Measurements from ENCODE around the gene NOVA2.

The NOVA2 gene

GRCh38 chr19:46017095-46017429, 43.4 kb upstream of the NOVA2 start:
- TF ChIP-seq TAF1 (IDR thresholded peaks at IDR 0.05; ENCODE audit: low read depth) (no peak), MAX (IDR thresholded peaks at IDR 0.05) (no peak), NFIC (IDR thresholded peaks at IDR 0.05) (no peak), TCF12 (IDR thresholded peaks at IDR 0.05; ENCODE audit: low read depth) (no peak), CREB1 (IDR thresholded peaks at IDR 0.05; ENCODE audit: low read depth) (no peak), RAD21 (IDR thresholded peaks at IDR 0.05; ENCODE audit: low read depth) (no peak)
- TF ChIP-seq, protein P1, sequence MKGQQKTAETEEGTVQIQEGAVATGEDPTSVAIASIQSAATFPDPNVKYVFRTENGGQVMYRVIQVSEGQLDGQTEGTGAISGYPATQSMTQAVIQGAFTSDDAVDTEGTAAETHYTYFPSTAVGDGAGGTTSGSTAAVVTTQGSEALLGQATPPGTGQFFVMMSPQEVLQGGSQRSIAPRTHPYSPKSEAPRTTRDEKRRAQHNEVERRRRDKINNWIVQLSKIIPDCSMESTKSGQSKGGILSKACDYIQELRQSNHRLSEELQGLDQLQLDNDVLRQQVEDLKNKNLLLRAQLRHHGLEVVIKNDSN (IDR thresholded peaks at IDR 0.05): no peak

DNA sequence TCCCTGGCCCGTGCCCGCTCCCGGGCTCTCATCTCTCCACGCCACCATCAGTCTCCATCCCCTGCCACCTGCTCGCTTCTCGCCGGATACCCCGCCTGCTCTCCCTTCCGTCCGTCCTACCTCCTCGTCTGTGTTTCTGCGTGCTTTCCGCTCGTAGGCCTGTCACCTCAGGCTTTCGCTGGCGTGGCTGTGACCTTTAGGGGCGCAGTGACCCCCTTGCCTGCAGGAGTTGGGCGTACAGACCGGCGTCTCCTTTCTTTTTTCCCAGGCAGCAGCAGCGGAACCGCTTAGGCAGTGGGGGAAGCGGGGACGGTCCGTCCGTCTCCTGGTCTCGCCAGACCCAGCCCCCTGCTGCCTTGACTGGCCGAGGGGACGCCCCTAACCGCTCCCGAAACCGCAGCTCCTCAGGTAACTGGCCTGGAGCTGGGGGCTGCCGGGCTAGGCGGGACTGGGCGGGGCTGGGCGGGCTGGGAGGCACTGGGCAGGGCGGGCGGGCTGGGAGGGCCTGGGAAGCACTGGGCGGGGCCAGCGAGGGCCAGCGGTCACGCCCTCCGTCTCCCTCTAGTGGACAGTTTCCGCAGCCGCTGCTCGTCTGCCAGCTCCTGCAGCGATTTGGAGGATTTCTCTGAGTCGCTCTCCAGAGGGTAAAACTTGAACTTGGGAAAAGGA, 42.9 kb upstream of the NOVA2 start:
- TF ChIP-seq TCF12 (IDR thresholded peaks at IDR 0.05; ENCODE audit: low read depth) (no peak; the same call in 1 of the 2 replicates), TEAD4 (IDR thresholded peaks at IDR 0.05) (no peak), RAD21 (IDR thresholded peaks at IDR 0.05; ENCODE audit: low read depth) (peak; percentile 30; the same call in 1 of the 2 replicates), TAF1 (IDR thresholded peaks at IDR 0.05; ENCODE audit: low read depth) (no peak), MAX (IDR thresholded peaks at IDR 0.05) (no peak), EGR1 (IDR thresholded peaks at IDR 0.05) (no peak), CEBPB (IDR thresholded peaks at IDR 0.05) (no peak), YY1 (IDR thresholded peaks at IDR 0.05; ENCODE audit: low read depth) (no peak), CREB1 (IDR thresholded peaks at IDR 0.05; ENCODE audit: low read depth) (no peak), EP300 (IDR thresholded peaks at IDR 0.05; ENCODE audit: borderline replicate concordance) (peak; percentile 20; the same call in 1 of the 2 replicates), ZBTB7A (IDR thresholded peaks at IDR 0.05; ENCODE audit: low read depth) (peak; percentile 69; the same call in 1 of the 2 replicates), FOXM1 (IDR thresholded peaks at IDR 0.05; ENCODE audit: borderline replicate concordance, low read depth) (no peak), NFIC (IDR thresholded peaks at IDR 0.05) (no peak)
- TF ChIP-seq, protein P2, sequence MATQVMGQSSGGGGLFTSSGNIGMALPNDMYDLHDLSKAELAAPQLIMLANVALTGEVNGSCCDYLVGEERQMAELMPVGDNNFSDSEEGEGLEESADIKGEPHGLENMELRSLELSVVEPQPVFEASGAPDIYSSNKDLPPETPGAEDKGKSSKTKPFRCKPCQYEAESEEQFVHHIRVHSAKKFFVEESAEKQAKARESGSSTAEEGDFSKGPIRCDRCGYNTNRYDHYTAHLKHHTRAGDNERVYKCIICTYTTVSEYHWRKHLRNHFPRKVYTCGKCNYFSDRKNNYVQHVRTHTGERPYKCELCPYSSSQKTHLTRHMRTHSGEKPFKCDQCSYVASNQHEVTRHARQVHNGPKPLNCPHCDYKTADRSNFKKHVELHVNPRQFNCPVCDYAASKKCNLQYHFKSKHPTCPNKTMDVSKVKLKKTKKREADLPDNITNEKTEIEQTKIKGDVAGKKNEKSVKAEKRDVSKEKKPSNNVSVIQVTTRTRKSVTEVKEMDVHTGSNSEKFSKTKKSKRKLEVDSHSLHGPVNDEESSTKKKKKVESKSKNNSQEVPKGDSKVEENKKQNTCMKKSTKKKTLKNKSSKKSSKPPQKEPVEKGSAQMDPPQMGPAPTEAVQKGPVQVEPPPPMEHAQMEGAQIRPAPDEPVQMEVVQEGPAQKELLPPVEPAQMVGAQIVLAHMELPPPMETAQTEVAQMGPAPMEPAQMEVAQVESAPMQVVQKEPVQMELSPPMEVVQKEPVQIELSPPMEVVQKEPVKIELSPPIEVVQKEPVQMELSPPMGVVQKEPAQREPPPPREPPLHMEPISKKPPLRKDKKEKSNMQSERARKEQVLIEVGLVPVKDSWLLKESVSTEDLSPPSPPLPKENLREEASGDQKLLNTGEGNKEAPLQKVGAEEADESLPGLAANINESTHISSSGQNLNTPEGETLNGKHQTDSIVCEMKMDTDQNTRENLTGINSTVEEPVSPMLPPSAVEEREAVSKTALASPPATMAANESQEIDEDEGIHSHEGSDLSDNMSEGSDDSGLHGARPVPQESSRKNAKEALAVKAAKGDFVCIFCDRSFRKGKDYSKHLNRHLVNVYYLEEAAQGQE (IDR thresholded peaks at IDR 0.05; ENCODE audit: low read depth): no peak
- TF ChIP-seq, protein P1 (IDR thresholded peaks at IDR 0.05): no peak

DNA sequence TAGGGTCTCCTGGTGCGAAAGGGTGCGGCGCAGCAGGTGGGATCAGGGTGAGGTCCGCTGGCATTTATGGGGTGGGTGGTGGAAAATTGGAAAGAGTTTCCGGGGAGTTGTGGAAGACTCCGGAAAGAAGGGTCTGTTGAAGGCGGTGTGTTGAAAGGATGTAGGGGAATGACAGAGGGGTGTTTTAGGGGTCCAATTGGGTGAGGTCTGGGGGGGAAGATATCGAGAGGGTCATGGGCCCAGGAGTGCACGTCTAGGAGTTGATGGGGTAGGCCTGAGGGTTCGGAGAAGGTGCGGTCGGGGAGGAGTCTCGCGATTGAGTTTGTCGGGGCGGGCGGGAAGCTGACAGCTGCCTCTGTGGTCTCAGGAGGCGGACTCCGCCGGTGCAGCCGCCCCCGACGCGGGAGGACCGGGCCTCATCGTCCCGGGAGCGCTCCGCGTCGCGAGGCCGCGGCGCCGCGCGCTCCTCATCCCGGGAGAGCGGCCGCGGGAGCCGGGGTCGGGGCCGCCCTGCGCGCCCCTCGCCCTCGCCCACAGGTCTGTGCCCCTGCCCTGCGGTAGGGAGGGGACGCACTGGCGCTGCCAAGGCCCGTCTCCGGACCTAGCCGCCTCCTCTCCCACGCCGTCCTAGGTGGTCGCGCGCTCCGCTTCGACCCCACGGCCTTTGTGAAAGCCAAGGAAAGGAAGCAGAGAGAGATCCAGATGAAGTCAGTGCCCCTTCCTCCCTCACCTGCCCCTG, 42.2 kb upstream of the NOVA2 start:
- no peak for TF ChIP-seq TEAD4 (IDR thresholded peaks at IDR 0.05)
- TF ChIP-seq TAF1 (IDR thresholded peaks at IDR 0.05; ENCODE audit: low read depth): no peak
- no peak for TF ChIP-seq RAD21 (IDR thresholded peaks at IDR 0.05; ENCODE audit: low read depth)
- TF ChIP-seq EP300 (IDR thresholded peaks at IDR 0.05; ENCODE audit: borderline replicate concordance): no peak
- no peak for TF ChIP-seq CREB1 (IDR thresholded peaks at IDR 0.05; ENCODE audit: low read depth)
- TF ChIP-seq MAX (IDR thresholded peaks at IDR 0.05): no peak

GRCh38 chr19:46014941-46015686, 41.4 kb upstream of the NOVA2 start:
- peak; percentile 75 for TF ChIP-seq MAX (IDR thresholded peaks at IDR 0.05)
- TF ChIP-seq CEBPB (IDR thresholded peaks at IDR 0.05): no peak
- TF ChIP-seq TAF1 (IDR thresholded peaks at IDR 0.05; ENCODE audit: low read depth): peak; percentile 34; the same call in 1 of the 2 replicates
- TF ChIP-seq ZBTB7A (IDR thresholded peaks at IDR 0.05; ENCODE audit: low read depth): peak; percentile 42; the same call in 1 of the 2 replicates
- TF ChIP-seq, protein P1 (IDR thresholded peaks at IDR 0.05): no peak
- TF ChIP-seq YY1 (IDR thresholded peaks at IDR 0.05; ENCODE audit: low read depth): 0 out of 2 replicates have a peak, but pooled peaks have one; percentile 18
- TF ChIP-seq EP300 (IDR thresholded peaks at IDR 0.05; ENCODE audit: borderline replicate concordance): no peak

GRCh38 chr19:46014534-46014933, 40.9 kb upstream of the NOVA2 start:
- TF ChIP-seq TCF12 (IDR thresholded peaks at IDR 0.05; ENCODE audit: low read depth) (no peak), TEAD4 (IDR thresholded peaks at IDR 0.05) (no peak), CEBPB (IDR thresholded peaks at IDR 0.05) (no peak), NFIC (IDR thresholded peaks at IDR 0.05) (no peak), CREB1 (IDR thresholded peaks at IDR 0.05; ENCODE audit: low read depth) (no peak), EGR1 (IDR thresholded peaks at IDR 0.05) (no peak), TAF1 (IDR thresholded peaks at IDR 0.05; ENCODE audit: low read depth) (no peak), RAD21 (IDR thresholded peaks at IDR 0.05; ENCODE audit: low read depth) (no peak), FOXM1 (IDR thresholded peaks at IDR 0.05; ENCODE audit: borderline replicate concordance, low read depth) (no peak), EP300 (IDR thresholded peaks at IDR 0.05; ENCODE audit: borderline replicate concordance) (no peak), ZBTB7A (IDR thresholded peaks at IDR 0.05; ENCODE audit: low read depth) (no peak), MAX (IDR thresholded peaks at IDR 0.05) (no peak)
- TF ChIP-seq, protein P2 (IDR thresholded peaks at IDR 0.05; ENCODE audit: low read depth): no peak
- TF ChIP-seq, protein P1 (IDR thresholded peaks at IDR 0.05): no peak

Measured in Ishikawa (cell line).